Neutrophil (primary cell): ENCODE data around the gene ITGB3BP.

ENCODE experiments used
- H3K27ac ChIP-seq: fragments of 200-600 bp; sonication (generic); 2 replicates; pipeline ENCODE4 v1.5.1; 2016; ENCODE audit warnings: mild to moderate bottlenecking, moderate library complexity
- H3K27me3 ChIP-seq: fragments of 200-600 bp; sonication (generic); 2 replicates; pipeline ENCODE4 v1.6.0; 2016; ENCODE audit warnings: mild to moderate bottlenecking
- H3K36me3 ChIP-seq: fragments of 200-600 bp; sonication (generic); 2 replicates; pipeline ENCODE4 v1.5.1; 2017
- H3K4me1 ChIP-seq, 2 experiments: fragments of 200-600 bp in 1 of 2; sonication (generic) in 1 of 2; 1 replicate in 1 of 2; 2 replicates in 1 of 2; pipeline versions ENCODE4 v1.5.1 to v1.6.1; 2013 to 2016; ENCODE audit warnings: low read depth in 1 of 2, low read length in 1 of 2, mild to moderate bottlenecking in 1 of 2, moderate library complexity in 1 of 2; ENCODE audit not compliant: control insufficient read depth in 1 of 2, insufficient read depth in 1 of 2
- H3K4me3 ChIP-seq, 2 experiments: fragments of 200-600 bp in 1 of 2; sonication (generic) in 1 of 2; 1 replicate in 1 of 2; 2 replicates in 1 of 2; pipeline ENCODE4 v1.5.1; 2013 to 2016; ENCODE audit warnings: low read depth in 1 of 2, low read length in 1 of 2, mild to moderate bottlenecking in 1 of 2, moderate library complexity in 1 of 2
- H3K9me3 ChIP-seq: fragments of 200-600 bp; sonication (generic); 2 replicates; pipeline ENCODE4 v1.5.1; 2016
- CTCF ChIP-seq: fragments of 200-600 bp; sonication (generic); IDR thresholded peaks from 2 replicates; pipeline ENCODE4 v1.5.1; 2016; ENCODE audit warnings: antibody characterized with exemption

The ITGB3BP gene

DNA sequence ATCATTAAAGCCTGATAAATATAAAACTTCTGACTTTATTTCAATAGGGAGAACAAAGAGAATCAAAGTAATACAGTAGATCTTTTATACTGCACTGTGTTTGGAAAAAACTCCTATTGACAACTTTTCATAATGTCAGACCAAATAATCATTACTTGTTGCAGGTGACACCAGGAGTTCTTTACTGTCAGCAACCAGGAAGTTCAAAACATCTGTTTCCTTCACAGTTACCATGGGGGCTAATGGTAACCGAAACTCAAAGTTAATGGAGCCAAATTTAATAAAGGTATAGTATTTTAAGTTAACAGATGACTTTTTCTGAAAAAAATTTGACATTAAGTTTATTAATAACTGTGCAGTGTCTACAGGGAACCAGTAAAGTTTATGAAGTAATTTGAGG lies 10.9 kb upstream of the ITGB3BP start:
- Histone ChIP-seq H3K27ac (no peak overlapping the region), H3K36me3 (no peaks in the 10 kb centered on the region), H3K27me3 (no peaks in the 10 kb centered on the region), H3K9me3 (no peaks in the 10 kb centered on the region), H3K4me3 (no peak overlapping the region), H3K4me1 (no peaks in the 10 kb centered on the region)
- TF ChIP-seq CTCF, result no peak

DNA sequence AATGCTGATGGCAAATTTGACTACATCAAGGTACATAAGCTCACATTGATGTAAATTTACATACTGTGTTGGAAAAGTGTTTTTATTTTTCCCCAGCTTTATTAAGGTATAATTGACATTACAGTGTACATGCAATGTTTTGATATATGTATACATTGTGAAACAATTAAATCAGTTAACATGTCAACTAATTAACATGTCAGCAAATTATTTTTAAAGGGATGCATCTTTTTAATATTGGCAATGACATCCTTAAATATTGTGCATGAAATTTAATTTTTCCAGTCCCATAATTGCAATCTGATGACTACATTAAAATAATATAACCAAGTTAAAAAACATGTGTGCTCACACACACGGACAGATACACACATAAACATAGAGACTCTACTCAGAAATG lies 9.7 kb upstream of the ITGB3BP start:
- Histone ChIP-seq H3K4me3 (no peak overlapping the region), H3K36me3 (no peaks in the 10 kb centered on the region), H3K9me3 (no peaks in the 10 kb centered on the region), H3K4me1 (no peaks in the 10 kb centered on the region), H3K27ac (no peak overlapping the region), H3K27me3 (no peaks in the 10 kb centered on the region)
- TF ChIP-seq CTCF, result no peak

DNA sequence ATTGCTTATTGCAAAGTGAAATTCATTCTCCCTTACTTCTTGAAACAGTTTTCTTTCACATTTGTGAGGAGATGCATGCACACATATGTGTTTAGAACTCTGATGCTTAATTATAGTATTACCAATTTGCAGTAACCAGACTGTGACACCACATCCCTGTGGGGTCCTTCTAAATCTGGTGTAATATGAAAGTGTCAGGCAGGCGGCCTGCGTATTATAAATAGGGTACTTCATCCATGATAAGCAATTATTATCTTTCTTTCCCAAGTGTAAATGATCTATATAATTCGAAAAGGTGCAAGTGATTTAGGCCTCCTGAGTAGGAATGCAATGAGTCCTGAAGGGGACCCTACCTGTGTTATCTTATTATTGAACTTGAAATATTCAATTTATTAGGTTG lies 1.2 kb upstream of the ITGB3BP start:
- H3K36me3 ChIP-seq, result no peaks in the 10 kb centered on the region
- H3K27me3 ChIP-seq, result no peaks in the 10 kb centered on the region
- H3K9me3 ChIP-seq, result no peaks in the 10 kb centered on the region
- H3K4me1 ChIP-seq, result peaks cover 15 to 18% of the 10 kb centered on the region in 2 experiments
- TF ChIP-seq CTCF, result no peak
- peak overlapping the region; percentile 70 to 78 for H3K4me3 ChIP-seq
- peak overlapping the region; percentile 92 for H3K27ac ChIP-seq

- Histone ChIP-seq H3K27ac (peak overlapping the region; percentile 92), H3K36me3 (no peaks in the 10 kb centered on the region), H3K4me1 (peaks cover 15 to 18% of the 10 kb centered on the region in 2 experiments), H3K9me3 (no peaks in the 10 kb centered on the region), H3K4me3 (peak overlapping the region; percentile 70 to 78), H3K27me3 (no peaks in the 10 kb centered on the region)
- no peak for TF ChIP-seq CTCF
Observed at GRCh38 chr1:63523738-63524137, 713 bp upstream of the ITGB3BP start.

DNA sequence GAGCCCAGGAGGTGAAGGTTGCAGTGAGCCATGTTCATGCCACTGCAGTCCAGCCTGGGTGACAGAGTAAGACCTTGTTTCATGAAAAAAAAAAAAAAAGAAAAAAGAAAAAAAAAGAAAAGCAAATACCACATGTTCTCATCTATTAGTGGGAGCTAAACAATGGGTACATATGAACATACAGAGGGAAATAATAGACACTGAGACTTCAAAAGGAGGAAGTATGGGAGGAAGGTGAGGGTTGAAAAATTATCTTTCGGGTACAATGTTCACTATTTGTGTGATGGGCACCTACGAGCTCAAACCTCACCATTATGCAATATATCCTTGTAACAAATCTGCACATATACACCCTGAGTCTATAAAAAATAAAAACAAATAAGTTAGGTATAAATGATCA lies 6.4 kb downstream of the ITGB3BP start:
- TF ChIP-seq CTCF, result no peak
- no peak overlapping the region for H3K27ac ChIP-seq
- no peak overlapping the region for H3K4me3 ChIP-seq
- no peaks in the 10 kb centered on the region for H3K27me3 ChIP-seq
- H3K4me1 ChIP-seq, result no peaks in the 10 kb centered on the region
- no peaks in the 10 kb centered on the region for H3K36me3 ChIP-seq
- no peaks in the 10 kb centered on the region for H3K9me3 ChIP-seq

DNA sequence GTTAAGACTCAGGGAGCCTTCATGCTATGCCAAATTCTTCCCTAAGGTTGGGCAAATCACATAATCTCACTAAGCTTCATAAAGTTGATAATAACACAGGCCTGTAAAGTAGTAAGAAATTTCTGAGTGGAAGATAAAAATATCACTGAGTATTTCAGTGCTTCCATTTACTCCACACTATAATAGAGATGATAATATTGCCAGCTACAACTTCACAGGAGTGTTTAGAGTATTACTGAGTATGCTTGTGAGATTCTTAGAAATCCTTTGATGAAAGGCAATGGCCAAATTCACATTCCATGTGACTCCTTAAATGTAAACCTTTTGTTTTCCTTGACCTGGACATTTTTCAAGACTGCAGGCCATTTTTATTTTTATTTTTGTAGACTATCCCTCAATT lies 10.4 kb downstream of the ITGB3BP start:
- Histone ChIP-seq H3K9me3 (no peaks in the 10 kb centered on the region), H3K4me3 (no peak overlapping the region), H3K4me1 (no peaks in the 10 kb centered on the region), H3K27me3 (no peaks in the 10 kb centered on the region), H3K27ac (no peak overlapping the region), H3K36me3 (no peaks in the 10 kb centered on the region)
- TF ChIP-seq CTCF, result no peak
